ENCODE results near the gene SPOCK2. TPM values are rescaled to one million over a fixed set of nuclear protein-coding genes. Genes with fewer than 3 reads are reported as not detected.

Gene SPOCK2
- total and polyA plus RNA-seq, 2 of the 4 experiments (the other 2 are of a cell fraction) = 0.02 TPM; not detected in 1

DNA sequence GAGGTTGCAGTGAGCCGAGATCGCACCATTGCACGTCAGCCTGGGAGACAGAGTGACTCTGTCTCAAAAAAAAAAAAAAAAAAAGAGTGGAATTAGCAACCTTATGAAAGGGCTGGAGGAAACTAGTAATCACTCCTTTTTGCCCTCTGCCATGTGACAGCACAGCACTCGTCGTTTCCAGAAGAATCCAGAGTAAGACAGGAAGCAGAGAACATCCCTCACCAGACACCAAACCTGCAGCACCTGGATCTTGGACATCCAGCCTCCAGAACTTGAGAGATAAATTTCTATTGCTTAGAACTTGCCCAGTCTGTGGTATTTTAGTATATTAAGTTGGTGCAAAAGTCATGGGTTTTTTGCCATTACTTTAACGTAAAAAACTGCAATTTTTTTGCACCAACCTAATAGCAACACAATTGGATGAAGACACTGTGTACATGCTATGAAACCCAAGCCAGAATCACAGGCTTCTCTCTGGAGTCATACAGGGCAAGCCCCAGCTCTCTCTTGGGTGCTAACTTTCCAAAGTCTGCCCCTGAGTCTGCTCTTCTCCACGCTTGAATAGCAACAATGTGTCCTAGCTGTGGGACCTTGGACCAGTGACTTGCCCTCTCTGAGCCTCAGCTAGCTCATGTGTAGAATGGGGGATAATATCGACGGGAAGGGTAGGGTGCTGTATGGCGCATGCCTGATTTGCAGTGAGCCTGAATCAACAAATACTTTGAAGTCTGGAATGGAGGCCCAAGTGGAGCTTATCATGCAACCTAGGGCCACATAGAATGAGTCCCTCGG is 69.1 kb downstream of the SPOCK2 start:
- dilution Hi-C loops (cut with HindIII; ENCODE audit: low sequenced_read_pairs, unreplicated experiment) = no loop called here
- H3K36me3 ChIP-seq (ENCODE audit: control insufficient read depth, insufficient read depth, low read length) = no peaks in the 10 kb centered on the region
- H2AK5ac ChIP-seq (ENCODE audit: low read depth, low read length) = peak overlapping the region; percentile 0; the same call in 1 of the 2 replicates
- no peak overlapping the region for H2BK15ac ChIP-seq (ENCODE audit: low read depth, low read length)
- H3K9me1 ChIP-seq (ENCODE audit: insufficient read depth, low read length) = peaks cover 8% of the 10 kb centered on the region
- TF ChIP-seq MAFK (IDR thresholded peaks at IDR 0.05; ENCODE audit: low read depth, low read length) (no peak), MAZ (IDR thresholded peaks at IDR 0.05; ENCODE audit: borderline replicate concordance, low read depth, low read length) (no peak), FOS (IDR thresholded peaks at IDR 0.05; ENCODE audit: low read depth, low read length) (no peak), SMC3 (IDR thresholded peaks at IDR 0.05; ENCODE audit: low read depth, low read length) (no peak), CHD1 (IDR thresholded peaks at IDR 0.05; ENCODE audit: low read depth, low read length) (no peak), RAD21 (IDR thresholded peaks at IDR 0.05; ENCODE audit: low read length) (no peak)
- in situ Hi-C loops (cut with MboI; ENCODE audit: low sequenced_read_pairs) = no loop called here
- H2BK5ac ChIP-seq (ENCODE audit: low read depth, low read length, poor library complexity, severe bottlenecking) = no peak overlapping the region
- no peak overlapping the region for H2BK120ac ChIP-seq (ENCODE audit: low read depth, low read length)
- no peak overlapping the region for H3K14ac ChIP-seq (replicated peaks; ENCODE audit: low read depth, low read length)
- H4K5ac ChIP-seq (ENCODE audit: low read depth, low read length) = no peak overlapping the region
- H3K27me3 ChIP-seq (ENCODE audit: control insufficient read depth, insufficient read depth, low read length) = peaks cover 5% of the 10 kb centered on the region
- H2AFZ ChIP-seq (replicated peaks; ENCODE audit: low read length, poor library complexity) = no peak overlapping the region
- H3K4me2 ChIP-seq (ENCODE audit: low read depth, low read length) = no peak overlapping the region
- H4K20me1 ChIP-seq (ENCODE audit: insufficient read depth, low read length) = peaks cover 10% of the 10 kb centered on the region; the same call in 1 of the 2 replicates
- H3K27ac ChIP-seq (ENCODE audit: insufficient read depth, low read length) = no peak overlapping the region
- H4K91ac ChIP-seq (ENCODE audit: insufficient read depth, low read depth, low read length) = no peak overlapping the region
- no peaks in the 10 kb centered on the region for H3K9me3 ChIP-seq (ENCODE audit: control insufficient read depth, insufficient read depth, low read length)
- POLR2A ChIA-PET (ENCODE audit: unreplicated experiment) = no interaction called here
- no peak overlapping the region for H3K23ac ChIP-seq (ENCODE audit: low read depth, low read length)
- BruUV-seq (replicated peaks) = no TSS peak
- intact Hi-C loops (cut with micrococcal nuclease) = no loop called here
- no peak overlapping the region for H3K9ac ChIP-seq (ENCODE audit: low read depth, low read length)
- H3K4ac ChIP-seq (ENCODE audit: low read depth, low read length) = no peak overlapping the region
- CTCF ChIA-PET = no interaction called here
- H3K4me3 ChIP-seq (ENCODE audit: insufficient read depth, low read depth, low read length) = no peak overlapping the region
- no peak overlapping the region for H3K56ac ChIP-seq (ENCODE audit: extremely low read depth, insufficient read depth, low read length)
- DNase-seq = no peak
- WGBS, 2 experiments (ENCODE audit: extremely low coverage in 2 of 2, insufficient read length in 1 of 2) = 97% methylated on average over 4 of the region's 11 CpGs; no CpG with 5 or more reads in 1 of the 2 experiments
- no peak overlapping the region for H3K18ac ChIP-seq (ENCODE audit: low read depth, low read length)
- peaks cover 14% of the 10 kb centered on the region for H3K4me1 ChIP-seq (ENCODE audit: control insufficient read depth, insufficient read depth, low read length)
- no peak for ATAC-seq (ENCODE audit: low read depth)
- H4K8ac ChIP-seq (ENCODE audit: low read depth in 2 of 2, low read length in 2 of 2) = no peak overlapping the region
- no peak overlapping the region for H2BK20ac ChIP-seq (ENCODE audit: low read depth, low read length)
- H3K79me1 ChIP-seq (ENCODE audit: low read depth in 1 of 2, low read length in 2 of 2) = no peaks in the 10 kb centered on the region
- no peak overlapping the region for H2AK9ac ChIP-seq (replicated peaks; ENCODE audit: low read depth, low read length, poor library complexity)
